HG03460 (cell line): ENCODE measurements around the gene FHDC1.

Experiments
- ATAC-seq: cut with Tn5 transposase; IDR thresholded peaks from one replicate; pipeline ENCODE4 v1.9.1; 2021; ENCODE audit not compliant: unreplicated experiment

The FHDC1 gene

DNA sequence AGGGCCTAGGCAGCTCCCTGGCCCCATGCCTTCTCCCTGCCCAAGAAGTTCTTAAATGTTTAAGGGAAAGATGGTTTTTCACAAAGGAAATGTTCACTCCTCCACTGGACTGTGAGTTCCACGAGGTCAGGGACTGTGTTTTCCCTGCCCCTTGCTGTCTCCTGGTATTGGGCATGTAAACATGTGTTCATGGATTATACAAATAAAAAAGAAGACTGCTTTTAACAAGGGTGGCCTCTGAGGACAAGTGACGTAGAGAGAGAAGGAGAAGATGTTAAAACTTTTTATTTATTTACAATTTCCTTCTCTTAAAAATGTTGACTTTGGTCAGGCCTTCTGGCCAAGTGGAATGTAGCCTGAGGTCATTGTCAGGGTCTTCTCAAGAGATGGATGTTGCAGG lies 66.0 kb downstream of the FHDC1 start:
- ATAC-seq, result no peak

DNA sequence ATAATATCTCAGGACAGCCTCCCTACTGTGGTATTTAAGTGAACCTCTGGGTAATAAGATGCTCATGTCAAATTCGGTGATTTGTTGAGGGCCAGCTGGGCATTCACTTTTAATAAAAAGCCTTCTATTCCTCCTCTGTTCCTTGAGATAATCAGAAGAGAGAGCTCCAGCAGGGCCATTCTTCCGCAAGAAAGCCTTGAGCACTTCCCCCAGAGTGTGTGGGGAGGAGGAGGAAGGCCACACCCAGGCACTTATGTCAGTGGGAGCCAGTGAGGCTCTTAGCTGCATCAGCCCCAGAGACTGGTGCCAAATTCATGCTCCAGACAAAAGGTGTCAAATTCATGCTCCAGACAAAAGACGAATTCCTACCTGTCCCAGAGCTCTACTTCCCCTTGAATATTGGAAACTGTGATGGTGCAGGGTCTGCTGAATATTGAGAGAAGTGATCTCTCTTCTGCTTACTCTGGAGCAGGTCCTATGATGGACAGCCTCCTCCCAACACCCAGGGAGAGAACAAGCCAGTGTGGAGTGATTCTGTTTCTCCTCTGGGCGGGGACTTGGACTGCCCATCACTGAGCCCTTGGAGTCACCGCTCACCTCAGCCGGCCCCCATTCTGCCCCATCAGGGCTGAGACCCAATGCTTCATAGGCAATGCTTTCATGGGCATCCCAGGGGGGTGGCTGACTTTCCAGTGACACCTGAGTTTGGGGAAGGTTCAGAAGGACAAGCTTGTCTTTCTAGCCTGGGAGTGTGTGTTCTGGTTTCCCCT lies 68.1 kb downstream of the FHDC1 start:
- ATAC-seq, result no peak

DNA sequence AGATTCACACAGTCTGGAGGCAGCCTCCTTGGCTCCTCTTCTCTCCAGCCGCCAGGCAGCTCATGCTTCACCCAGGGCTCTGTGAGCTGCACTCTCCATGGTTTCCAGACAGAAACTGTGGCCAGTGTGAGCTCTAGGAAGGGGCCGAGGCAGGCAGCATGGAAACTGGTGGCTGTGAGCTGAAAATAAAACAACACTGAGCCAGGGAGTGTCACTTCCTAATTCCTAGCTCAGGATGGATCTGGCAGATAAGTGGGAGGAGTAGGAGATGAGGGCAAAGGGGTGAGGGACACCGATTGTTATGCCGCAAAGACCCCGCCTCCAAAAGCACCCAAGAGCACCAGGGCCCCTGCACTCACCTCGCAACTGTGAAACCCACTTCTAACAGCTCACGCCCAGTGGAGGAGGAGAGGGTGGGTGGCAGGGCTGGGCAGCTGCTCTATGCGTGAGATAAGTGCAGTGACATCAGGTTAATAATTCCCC lies 69.8 kb downstream of the FHDC1 start:
- no peak for ATAC-seq

DNA sequence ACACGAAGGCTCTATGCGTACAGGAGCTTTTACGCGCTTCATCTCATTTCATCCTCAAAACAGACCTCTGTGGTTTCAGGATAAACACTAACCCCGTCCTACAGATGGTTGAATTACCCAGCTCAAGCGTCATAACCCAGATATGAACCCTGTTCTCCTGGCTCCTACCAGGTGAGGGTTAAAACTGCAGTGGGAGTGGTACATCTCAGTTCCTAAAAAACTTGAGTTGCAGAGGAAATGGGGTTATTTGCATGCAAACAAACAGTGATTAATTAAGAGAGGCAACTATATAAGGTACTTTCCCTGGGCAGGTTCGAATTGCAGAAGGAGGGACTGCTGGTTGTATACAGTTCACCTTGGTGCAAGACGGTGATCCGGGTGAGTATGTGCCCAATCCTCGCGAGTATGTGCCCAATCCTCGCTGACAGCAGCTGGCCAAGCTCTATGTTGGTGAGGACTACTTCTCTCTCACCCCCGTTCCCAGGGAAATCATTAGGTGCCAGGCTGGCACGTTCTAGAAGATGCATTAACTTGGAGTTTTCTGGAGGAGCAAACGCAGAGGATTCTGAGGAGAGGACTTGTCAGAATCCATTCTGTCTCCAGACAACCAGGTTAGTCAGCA lies 72.6 kb downstream of the FHDC1 start:
- peak; percentile 81 for ATAC-seq

DNA sequence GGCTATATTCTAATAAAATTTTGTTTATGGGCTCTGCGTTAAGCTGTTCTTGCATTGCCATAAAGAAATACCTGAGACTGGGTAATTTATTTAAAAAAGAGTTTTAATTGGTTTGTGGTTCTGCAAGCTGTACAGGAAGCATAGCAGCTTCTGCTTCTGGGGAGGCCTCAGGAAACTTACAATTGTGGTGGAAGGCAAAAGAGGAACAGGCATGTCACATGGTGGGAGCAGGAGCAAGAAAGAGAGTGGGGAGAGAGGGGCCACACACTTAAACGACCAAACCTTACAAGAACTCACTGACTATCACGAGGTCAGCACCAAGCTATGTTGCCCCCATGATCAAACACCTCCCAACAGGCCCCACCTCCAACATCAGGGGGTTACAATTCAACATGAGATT lies 74.0 kb downstream of the FHDC1 start:
- no peak for ATAC-seq

DNA sequence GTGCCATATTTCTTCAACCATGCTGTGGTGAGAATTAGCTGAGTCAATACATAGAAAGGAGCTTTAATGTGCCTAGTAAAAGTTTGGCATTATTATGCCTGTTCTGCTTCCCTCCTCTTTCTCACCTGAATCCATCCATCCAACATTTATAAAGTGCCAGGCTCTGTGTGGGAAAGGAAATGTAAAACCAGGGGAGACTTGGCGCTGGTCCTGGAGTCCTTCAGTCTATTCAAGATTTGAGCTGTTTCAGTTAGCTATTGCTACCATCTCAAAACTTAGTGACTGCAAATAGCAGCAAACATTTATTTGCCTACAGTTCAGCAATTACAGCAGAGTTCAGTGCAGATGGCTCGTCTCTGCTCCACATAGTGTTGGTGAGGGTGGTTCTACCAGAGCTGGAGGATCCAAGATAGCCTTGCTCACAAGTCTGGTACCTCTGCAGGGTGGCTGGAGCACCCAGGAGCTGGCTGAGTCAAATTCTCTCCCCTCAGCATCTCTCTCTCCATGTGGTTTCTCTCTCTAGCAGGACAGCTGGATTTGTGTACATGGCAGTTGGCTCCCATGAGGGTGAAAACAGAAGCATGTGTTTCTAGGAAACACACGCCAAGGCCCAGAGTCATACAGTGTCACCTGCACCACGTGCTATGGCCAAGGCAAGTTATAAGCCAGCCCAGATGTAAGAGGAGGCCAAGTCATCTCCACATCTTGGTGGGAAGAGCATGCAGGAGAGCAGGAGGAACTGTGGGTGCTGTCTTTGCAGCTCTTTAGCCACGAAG lies 77.3 kb downstream of the FHDC1 start:
- no peak for ATAC-seq

DNA sequence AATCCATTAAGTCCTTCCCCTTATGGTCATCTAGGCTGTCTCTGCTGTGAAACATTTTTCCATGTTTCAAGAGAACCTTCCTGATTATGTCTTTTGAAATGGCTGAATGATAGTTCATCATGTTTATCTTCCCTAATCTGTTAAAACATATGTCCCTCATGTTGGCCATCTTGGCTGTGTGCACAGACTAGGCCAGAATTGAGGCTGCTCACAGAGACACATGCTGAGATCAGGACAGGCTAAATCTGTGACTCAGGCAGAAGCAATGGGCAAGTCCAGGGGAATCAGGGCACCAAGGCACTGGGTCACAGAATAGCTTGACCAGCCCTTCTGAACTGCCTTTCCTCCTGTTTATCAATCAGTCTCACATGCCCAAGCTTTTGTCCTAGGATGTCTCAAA lies 78.3 kb downstream of the FHDC1 start:
- no peak for ATAC-seq

DNA sequence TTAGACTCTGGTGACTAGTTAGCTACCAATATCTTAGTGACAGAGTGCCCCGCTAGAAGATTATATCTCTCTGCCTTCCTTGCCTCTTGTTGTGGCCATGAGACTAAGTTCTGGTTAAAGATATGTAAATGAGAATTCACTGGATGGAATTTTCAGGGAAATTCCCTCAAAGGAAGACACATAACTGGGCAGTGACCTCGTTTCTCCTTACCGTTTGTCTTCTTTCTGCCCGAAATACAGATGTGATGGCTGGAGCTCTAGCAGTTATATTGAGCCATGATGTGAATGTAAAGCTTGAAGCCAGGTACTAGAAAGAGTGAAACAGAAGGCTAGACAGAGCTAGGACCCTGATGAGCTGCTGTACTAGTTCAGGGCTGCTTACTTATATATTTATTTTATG lies 80.5 kb downstream of the FHDC1 start:
- no peak for ATAC-seq

DNA sequence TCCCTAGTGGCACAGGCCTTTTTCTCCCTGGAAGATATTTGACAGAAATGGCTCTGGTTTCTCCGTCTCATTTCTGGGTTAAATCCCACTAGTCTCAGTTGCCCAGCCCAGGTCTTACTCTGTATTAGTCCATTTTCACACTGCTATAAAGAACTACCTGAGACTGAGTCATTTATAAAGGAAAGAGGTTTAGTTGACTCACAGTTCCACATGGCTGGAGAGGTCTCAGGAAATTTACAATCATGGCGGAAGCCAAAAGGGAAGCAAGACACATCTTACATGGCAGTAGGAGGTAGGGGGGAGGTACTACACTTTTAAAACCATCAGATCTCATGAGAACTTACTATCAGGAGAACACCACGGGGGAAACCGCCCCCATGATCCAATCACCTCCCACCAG lies 81.9 kb downstream of the FHDC1 start:
- ATAC-seq, result no peak

DNA sequence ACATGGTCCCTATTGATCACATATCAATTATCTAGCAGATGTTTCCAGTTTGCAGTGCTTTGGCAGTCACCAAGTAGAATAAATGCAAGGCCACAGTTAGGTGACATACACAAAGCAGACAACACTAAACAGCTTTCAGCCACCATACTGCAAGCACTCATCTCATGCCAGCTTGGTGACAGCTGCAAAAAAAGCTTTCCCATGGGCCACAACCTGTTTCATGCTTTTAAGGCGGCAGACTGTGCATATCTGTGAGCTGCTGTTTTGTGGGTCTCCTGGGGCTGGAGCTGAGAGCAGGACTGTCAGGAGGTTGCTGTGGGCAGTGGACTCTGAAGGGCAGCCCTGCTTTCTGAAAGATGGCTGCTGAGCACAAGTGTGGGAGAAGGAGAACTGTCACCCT lies 82.6 kb downstream of the FHDC1 start:
- no peak for ATAC-seq

DNA sequence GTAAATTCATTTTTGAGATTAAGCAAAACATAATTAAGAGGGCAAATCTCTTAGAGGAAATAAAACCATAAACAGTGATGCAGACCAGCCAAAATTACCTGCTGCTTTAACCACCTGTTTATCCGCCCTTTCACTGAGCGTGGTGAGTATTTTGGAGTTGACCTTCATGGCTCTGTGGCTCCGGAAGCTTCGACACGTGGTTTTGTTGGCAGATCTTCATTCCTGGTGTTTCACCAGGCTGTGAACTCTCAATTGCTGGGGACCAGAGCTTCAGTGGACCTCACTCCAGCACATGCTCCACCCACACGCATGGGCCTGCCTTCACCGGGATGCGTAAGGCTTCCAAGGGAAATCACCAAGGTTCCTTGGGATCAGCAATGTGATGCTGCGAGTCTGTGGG lies 83.8 kb downstream of the FHDC1 start:
- no peak for ATAC-seq

DNA sequence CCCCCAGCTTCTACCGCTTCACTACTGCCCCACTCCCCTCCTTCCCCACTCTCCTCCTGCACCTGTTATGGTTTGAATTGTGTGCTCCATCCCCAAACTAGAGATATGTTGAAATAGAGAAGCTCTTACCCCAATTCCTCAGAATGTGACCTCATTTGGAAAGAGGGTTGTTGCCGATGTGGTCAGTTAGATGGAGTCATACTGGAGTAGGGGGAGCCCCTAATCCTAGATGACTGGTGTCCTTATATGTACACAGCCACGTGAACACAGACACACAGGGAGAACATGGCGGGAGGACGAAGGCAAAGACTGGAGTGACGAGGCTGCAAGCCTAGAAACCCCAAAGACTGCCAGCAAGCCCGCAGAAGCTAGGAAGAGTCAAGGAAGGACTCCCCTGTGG lies 84.3 kb downstream of the FHDC1 start:
- ATAC-seq, result no peak

DNA sequence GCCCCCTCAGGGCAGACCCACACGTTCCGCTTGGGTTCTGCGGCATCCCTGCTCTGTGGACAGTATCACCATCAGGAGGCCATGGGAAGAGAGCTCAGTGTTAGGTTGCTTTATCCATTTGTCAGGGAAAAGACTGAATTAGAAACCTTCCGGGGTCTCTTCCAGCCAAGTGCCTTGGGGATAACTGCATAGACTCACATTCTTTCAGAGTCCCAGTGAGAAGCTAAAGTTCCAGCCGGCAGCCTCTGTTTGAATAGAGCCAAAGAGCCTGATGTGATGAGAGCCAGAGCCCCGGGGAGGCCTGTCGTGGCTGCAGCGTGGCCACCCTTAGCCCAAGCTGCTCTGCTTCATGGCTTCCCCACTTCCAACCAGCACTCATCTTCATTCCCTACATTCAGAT lies 85.2 kb downstream of the FHDC1 start:
- ATAC-seq, result no peak

DNA sequence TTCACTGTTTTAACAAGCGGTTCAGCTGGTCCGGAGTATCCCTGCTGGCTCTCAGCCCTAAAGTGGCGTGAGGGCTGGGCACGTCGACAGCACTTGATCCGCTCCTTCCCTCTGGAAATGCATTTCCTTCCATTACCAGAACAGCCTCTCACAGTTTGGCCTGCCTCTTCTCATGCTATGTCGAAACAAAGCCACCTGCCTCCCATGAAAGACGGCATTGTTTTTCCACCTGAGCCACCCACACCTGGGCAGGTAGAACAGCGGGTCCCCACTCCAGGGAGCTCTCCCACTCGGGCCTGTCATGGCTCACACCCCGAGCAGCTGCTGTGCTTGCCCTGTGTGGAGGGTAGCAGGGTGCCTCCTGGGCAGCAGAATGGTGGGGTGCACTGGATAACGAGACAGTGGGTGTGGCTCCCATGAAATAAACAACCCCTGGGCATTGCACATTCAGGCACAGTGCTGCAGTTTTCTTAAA lies 86.2 kb downstream of the FHDC1 start:
- no peak for ATAC-seq

DNA sequence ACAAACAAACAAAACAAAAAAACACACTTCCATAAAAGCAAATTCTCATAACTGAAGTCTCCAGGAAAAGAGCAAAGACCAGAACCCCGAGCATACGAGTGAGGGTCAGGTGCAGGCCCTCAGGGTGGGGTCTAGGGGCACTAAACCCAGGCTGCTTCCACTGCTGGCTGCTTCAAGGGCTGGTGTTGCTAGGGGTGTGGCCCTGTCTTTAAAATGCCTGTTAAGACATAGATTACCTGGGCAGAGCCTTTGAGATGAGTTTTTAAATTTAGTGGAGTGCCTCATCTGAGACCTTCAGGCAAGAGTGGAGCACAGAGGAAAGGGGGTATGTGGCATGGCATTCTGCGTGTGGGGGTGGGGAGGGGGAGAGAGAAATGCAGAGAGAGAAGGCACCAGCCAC lies 87.0 kb downstream of the FHDC1 start:
- ATAC-seq, result no peak

DNA sequence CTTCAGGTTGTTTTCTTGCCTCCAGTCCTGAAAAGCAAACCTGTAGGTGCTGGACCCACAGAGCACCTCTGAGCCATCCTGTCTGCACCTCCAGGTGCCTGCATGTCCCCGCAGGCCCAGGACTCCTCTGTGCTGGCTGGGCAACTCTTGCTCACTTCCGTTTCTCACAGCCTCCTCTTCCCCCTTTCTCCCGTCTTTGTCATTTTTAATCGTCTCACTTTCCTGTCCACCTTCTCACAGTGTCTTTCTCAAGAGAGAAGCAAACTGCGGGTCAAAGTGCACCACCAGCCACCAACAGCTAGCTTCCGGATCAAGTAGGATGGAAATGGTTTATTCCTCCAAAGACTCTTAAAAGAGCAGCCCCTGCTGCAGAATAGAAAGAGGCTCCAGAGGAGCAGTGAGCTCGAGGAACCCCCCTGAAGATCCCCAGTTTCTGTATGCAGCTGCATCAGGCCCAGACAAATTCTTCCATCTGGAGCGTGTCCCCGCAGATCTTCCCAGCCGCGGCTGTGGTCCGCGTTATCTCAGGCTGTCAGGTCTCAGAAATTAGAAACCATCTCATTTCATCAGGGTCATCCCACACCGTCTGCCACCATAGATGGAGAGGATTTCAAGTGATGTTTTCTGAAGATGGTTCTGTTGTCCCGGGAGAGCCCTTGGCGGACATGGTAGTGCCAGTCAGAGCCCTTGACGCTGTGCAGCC lies 87.7 kb downstream of the FHDC1 start:
- no peak for ATAC-seq

DNA sequence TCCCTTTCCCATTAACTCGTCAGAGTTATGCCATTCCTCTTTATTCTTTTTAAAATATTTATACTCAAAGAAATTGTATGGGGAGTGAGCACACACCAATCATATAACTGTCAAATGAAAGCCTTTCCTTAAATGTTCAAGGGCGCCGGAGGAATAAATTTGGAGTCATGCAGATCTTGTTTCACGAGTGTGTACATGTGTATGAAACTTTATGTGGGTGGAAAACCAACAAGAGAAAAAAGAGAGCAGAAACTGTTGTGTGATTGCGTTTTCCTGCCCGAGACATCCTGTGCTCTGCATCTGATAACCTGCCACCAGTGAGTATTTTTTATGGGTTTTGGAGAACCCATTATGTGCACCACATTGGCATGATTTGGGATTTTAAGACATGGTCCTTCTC lies 88.3 kb downstream of the FHDC1 start:
- no peak for ATAC-seq

DNA sequence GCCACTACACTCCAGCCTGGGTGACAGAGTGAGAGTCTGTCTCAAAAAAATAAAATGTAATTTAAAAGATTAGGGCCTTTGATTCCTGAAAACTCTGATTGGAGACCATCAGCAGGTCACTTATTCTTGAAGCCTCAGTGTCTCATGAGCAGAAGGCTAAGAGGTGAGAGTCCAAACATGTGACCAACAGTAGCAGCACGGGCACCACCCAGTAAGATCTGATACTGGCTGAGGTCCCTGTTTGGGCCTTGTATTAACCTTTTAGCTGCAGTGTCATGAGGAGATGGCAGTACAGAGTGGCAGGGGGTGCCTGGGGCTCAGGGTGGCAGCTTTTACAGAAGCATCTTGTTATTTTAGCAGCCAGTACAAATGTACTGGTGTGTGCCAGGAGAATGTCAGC lies 89.3 kb downstream of the FHDC1 start:
- ATAC-seq, result no peak

DNA sequence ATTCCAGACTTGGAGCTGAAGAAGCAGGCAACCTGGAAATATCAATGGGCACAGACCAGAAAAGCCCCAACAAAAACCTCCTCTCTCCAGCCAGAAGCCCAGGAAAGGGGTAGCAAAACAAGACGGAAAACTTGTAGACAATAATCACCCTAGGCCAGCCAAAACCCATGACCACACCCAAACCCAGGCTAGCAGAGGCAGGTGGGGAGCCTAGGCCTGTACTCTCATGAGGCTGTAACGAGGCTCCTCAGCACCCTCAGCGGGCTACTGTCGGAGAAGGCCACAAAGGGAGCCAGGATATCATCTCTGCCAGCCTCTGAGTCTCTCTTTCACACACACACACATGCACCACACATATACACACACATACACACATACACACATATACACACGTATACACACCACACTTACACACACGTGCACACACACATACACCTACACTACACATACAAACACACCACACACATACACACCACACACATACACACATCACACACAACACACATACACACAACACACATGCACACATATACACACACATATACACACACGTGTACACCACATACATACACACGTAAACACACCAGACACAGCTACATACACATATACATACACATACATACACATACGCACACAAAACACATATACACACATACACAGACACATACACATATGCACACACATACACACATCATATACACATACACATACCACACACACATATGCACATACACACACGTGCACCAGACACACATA lies 90.6 kb downstream of the FHDC1 start:
- ATAC-seq, result no peak

DNA sequence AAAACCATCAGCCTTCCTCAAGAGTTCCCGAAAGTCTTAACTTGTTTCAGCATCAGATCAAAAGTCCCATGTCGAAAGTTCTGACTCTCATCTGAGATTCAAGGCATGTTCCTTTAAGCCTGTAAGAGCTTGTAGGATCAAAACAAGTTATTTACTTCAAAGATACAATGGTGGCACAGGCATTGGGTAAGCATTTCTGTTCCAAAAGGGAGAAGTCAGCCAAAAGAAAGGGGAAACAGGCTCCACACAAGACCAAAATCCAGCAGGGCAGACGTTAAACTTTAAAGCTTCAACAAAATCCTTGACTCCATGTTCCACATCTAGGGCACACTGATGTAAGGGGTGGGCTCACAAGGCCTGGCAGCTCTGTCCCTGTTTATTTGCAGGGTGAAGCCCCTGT lies 91.7 kb downstream of the FHDC1 start:
- ATAC-seq, result no peak

DNA sequence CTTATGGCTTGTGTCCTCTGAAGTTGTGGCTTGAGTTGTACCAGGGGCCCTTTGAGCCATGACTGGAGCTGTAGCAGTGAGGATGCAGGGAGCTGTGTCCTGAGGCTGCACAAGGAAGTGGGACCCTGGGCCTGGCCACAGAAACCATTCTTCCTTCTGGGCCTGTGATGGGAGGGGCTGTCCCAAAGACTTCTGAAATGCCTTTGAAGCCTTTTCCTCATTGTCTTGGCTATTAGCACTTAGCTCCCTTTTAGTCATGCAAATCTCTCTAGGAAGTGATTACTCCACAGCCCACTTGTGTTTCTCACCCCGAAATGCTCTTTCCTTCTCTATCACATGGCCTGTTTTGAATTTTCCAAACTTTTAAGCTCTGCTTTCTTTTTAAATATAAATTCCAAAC lies 92.4 kb downstream of the FHDC1 start:
- no peak for ATAC-seq
